ENCODE results near the gene TMEM127.

TMEM127 gene

DNA sequence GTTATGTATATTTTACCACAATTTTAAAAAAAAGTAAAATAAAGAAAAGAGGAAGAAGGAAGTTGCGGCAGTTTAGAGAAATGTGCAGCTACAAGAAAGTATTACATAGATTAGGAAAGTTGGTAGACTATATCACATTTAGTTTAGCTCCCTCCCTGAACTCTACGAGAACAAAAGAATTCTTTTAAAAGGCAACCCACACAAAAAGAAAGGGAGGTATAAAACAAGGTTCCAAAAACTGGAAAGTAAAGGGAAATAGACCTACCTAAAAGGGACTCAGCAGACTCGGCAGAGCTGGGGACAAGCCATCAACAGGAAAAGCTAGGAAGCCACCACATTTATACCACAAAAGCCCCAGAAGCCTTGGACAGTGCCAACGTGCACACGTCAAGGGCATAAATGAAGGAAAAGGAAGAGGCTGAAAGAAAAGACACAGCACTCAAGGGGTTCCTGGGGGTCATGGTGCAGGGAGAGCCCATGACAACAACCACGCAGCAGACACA lies 9.1 kb downstream of the TMEM127 start:
- TF ChIP-seq, protein P1, sequence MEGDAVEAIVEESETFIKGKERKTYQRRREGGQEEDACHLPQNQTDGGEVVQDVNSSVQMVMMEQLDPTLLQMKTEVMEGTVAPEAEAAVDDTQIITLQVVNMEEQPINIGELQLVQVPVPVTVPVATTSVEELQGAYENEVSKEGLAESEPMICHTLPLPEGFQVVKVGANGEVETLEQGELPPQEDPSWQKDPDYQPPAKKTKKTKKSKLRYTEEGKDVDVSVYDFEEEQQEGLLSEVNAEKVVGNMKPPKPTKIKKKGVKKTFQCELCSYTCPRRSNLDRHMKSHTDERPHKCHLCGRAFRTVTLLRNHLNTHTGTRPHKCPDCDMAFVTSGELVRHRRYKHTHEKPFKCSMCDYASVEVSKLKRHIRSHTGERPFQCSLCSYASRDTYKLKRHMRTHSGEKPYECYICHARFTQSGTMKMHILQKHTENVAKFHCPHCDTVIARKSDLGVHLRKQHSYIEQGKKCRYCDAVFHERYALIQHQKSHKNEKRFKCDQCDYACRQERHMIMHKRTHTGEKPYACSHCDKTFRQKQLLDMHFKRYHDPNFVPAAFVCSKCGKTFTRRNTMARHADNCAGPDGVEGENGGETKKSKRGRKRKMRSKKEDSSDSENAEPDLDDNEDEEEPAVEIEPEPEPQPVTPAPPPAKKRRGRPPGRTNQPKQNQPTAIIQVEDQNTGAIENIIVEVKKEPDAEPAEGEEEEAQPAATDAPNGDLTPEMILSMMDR (IDR thresholded peaks at IDR 0.05; ENCODE audit: low read depth, low read length), result no peak
- no peak overlapping the region for H3K4me3 ChIP-seq (ENCODE audit: low read depth, low read length)

DNA sequence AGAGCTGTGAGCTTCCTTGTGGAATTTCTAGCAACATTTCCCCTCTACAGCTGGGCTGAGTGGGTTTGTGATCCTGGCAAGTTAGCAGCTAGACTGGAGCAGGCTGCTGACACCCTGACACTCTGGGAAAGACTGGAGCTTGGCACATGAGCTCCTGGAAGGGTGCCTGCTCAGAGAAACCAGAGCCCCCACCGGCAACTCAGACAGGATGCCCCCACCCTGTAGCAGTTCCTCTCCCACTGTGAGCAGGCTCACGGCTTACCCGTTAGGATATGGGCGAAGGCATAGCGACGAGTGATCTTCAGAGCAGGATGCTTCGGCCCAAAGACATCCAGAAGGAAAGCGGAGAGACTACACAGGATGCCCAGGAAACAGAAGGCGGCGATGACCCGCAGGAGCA lies 11.2 kb downstream of the TMEM127 start:
- no peak overlapping the region for H3K4me3 ChIP-seq (ENCODE audit: low read depth, low read length)
- TF ChIP-seq, protein P1 (IDR thresholded peaks at IDR 0.05; ENCODE audit: low read depth, low read length), result no peak

GRCh38 chr2:96253006-96253405 lies 12.8 kb downstream of the TMEM127 start:
- H3K4me3 ChIP-seq (ENCODE audit: low read depth, low read length), result no peak overlapping the region
- TF ChIP-seq, protein P1 (IDR thresholded peaks at IDR 0.05; ENCODE audit: low read depth, low read length), result no peak

DNA sequence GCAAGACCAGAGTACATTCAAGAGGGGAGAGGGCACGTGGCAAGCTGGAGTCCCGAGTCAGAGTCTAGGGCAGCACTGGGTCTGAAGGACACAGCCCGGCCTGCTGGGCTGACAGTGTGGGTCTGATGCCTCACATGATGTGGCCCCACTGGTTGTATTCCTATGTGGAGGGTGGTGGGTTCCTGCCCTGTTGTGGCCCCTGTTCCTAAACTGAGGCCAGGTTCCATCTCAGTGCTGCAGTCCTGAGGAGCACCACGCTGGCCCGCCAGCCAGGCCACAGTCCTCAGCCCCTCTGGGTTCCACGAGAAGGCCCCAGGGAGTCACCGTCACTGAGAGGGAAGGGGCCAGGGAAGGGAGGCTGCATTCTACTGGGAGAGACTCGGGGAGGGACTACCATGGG lies 13.3 kb downstream of the TMEM127 start:
- TF ChIP-seq, protein P1 (IDR thresholded peaks at IDR 0.05; ENCODE audit: low read depth, low read length), result no peak
- no peak overlapping the region for H3K4me3 ChIP-seq (ENCODE audit: low read depth, low read length)

DNA sequence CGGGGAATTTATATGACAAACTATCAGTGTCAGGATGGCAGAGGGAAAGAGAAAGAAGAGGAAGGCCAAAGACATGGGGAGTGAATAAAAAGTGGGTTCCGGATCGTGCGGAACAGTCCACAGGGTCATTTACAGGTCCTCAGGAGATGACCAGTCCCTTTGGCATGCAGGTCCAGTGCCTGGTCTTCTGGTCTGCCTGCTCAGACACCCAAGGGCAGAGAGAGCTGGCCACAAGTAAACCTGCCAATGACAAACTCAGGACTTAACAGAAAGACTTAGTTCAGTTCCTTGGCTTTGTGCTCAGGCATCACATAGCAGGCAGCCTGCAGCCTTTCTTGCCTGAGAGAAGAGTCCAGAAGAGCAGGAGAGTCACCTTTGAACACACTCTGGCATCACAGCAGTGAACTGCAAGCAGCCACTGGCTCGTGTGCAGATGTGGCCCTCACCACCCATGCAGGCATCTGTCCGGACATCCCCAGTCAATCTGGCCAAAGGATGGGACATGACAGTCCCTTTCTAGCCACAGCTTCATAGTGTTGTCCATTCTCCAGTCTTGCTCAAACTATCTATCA lies 14.0 kb downstream of the TMEM127 start:
- H3K4me3 ChIP-seq (ENCODE audit: low read depth, low read length), result no peak overlapping the region
- TF ChIP-seq, protein P1 (IDR thresholded peaks at IDR 0.05; ENCODE audit: low read depth, low read length), result no peak

GRCh38 chr2:96250188-96250587 lies 15.6 kb downstream of the TMEM127 start:
- TF ChIP-seq, protein P1 (IDR thresholded peaks at IDR 0.05; ENCODE audit: low read depth, low read length), result no peak
- H3K4me3 ChIP-seq (ENCODE audit: low read depth, low read length), result no peak overlapping the region

DNA sequence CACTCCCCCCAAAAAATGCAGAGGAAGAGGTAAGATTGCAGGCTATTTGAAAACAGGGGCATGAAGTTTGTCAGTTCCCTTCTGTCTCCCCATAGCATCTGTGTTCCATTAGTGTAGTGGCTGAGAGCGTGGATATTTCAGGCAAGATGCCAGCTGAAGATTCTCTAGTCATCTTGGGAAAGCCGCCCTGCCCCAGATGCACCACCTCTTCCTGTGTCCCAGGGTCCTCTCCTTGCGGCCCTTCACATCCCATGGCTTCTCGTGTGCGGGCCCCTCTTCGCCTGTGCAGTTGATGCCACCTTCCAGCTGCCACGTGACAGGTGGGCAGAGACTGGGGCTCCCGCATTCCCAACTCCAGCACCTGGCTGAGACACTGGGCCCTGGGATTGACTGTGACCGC lies 16.1 kb downstream of the TMEM127 start:
- H3K4me3 ChIP-seq (ENCODE audit: low read depth, low read length), result no peak overlapping the region
- TF ChIP-seq, protein P1 (IDR thresholded peaks at IDR 0.05; ENCODE audit: low read depth, low read length), result no peak

All from WI38 (cell line).